ENCODE measurements around the gene TRIP13.
A peak's percentile ranks its signal among the peaks of the same experiment; 100 is the strongest.

Gene TRIP13

DNA sequence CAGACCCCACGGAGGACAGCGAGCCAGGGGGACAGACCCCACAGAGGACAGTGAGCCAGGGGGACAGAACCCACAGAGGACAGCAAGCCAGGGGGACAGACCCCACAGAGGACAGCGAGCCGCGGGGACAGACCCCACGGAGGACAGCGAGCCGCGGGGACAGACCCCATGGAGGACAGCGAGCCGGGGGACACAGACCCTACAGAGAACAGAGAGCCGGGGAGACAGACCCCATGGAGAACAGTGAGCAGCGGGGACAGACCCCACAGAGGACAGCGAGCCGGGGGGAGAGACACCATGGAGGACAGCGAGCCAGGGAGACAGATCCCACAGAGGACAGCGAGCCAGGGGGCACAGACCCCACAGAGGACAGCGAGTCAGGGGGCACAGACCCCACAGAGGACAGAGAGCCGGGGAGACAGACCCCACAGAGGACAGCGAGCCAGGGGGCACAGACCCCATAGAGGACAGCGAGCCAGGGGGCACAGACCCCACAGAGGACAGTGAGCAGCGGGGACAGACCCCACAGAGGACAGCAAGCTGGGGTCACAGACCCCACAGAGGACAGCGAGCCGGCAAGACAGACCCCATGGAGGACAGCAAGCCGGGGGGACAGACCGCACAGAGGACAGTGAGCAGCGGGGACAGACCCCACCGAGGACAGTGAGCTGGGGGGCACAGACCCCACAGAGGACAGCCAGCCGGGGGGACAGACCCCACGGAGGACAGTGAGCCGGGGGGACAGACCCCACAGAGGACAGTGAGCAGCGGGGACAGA lies 37.5 kb upstream of the TRIP13 start:
- no peak for DNase-seq (ENCODE audit: low spot score)

DNA sequence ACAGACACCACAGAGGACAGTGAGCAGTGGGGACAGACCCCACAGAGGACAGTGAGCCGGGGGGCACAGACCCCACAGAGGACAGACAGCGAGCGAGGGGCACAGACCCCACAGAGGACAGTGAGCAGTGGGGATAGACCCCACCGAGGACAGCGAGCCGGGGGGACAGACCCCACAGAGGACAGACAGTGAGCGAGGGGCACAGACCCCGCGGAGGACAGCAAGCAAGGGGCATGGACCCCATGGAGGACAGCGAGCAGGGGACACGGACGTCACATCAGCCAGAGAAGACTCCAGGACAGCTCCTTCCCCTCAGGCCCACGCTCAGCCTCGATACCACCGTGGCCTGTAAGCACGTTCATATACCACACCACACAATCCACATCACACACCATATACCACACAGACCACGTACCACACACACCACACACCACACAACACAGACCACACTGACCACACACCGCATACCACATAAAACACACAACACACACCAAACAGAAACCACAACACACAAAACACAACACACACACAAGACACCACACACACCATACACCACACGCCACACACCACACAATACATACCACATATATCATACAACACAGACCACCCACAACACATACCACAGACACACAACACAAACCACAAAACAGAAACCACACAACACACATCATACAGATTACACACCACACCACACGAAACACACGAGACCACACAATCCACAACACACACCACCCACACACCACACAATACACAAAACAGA lies 36.7 kb upstream of the TRIP13 start:
- DNase-seq (ENCODE audit: low spot score) = no peak

- no peak for DNase-seq (ENCODE audit: low spot score)
Observed at GRCh38 chr5:856531-857425, 35.9 kb upstream of the TRIP13 start.

- no peak for DNase-seq (ENCODE audit: low spot score)
Observed at GRCh38 chr5:858726-859125, 34.0 kb upstream of the TRIP13 start.

GRCh38 chr5:859391-859790 lies 33.3 kb upstream of the TRIP13 start:
- DNase-seq (ENCODE audit: low spot score) = no peak

DNA sequence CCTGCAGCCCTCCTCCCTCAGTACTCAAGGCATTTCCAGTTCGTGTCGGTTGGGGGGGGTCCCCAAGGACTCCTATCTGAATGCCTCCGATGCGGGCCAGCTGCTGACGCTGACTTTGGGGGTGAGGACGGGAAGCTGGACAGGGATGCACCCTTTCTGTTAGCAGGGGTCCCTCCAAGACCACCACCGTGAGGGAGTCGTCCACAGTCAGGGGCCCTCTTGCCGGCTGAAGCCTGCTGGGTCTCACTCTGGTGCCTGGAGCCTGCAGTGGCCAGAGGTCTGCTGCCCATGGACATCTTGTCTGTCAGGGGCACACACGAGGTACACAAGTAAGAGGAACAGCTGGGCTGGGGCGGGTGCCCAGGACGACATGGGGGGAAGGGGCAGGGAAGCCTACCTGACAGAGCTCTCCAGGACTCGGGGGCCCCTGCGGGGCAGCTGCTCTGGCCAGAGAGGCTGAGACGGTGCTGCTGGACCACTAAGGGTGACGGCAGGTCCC lies 32.8 kb upstream of the TRIP13 start:
- DNase-seq (ENCODE audit: low spot score) = no peak

- no peak for DNase-seq (ENCODE audit: low spot score)
Observed at GRCh38 chr5:860506-861150, 32.1 kb upstream of the TRIP13 start.

DNA sequence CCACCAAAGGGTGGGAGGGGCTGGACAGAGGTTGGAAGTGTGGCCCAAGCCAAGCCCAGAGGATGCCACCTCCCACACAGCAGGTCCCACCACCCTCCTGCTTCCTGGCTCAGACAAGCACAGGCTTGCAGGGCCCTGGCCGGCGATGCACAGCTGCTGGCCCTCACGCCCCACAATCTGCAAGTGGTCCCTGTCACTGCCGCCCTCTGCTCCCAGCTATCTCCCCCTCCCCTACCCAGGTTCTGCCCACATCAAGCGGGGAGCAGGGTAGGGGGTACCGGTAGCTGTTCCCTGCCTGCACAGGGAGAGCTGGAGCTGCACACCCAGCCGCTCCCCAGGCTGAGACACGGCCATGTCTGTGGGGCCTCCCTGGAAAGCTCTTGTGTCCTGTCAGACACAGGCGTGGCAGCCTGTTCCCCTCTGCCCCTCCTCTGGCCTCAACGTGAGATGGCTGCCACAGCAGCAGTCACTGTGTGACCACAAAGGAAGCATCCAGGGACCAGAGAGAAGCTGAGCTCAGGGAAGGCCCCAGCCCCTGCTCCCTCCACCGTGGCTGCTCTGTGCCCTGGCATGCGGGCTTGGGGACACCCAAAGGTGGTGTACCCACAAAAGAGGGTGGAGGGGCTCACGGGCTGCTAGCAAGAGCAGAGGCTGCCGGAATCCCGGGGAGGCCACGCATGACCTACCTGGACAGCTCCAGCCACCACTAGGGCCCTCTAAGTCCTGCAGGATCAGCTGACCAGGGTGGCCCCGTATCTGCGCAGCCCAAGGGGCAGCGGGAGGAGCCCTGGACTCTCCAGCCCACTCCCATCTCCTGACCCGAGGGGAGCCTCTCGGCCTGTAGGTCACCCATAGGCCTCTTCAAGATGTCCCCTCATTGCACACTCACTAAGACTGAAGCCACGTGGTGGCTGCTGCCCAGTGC lies 31.0 kb upstream of the TRIP13 start:
- DNase-seq (ENCODE audit: low spot score) = no peak

GRCh38 chr5:862367-863243 lies 30.1 kb upstream of the TRIP13 start:
- no peak for DNase-seq (ENCODE audit: low spot score)

DNA sequence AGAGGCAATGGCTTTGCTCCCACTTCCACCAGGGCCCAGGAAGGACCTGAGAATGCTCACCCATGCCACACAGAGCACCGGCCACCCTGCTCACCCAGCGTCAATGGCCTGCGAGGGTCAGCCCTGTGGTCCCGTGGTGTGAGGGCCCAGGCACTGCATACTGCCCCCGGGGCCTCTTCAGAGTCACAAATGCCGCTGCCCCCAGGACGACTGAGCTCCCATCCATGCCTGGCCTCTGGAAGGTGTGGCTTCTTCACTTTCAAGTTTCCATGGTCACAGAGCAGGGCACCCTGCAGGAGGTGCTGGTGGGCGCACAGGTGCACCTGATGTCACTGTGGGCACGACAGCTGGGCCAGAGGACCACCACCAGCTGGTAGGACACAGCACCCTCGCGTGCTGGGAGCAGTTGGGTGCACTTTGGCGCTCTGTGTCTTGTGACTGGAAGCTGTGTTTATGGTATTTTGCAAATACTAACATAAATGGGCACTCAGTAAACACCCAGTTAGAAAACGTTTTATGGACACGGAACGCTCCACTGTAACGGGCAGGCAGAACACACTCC lies 29.4 kb upstream of the TRIP13 start:
- DNase-seq (ENCODE audit: low spot score) = no peak

- no peak for DNase-seq (ENCODE audit: low spot score)
Observed at GRCh38 chr5:864492-865167, 28.1 kb upstream of the TRIP13 start.

- DNase-seq (ENCODE audit: low spot score) = no peak
Observed at GRCh38 chr5:865168-865521, 27.5 kb upstream of the TRIP13 start.

DNA sequence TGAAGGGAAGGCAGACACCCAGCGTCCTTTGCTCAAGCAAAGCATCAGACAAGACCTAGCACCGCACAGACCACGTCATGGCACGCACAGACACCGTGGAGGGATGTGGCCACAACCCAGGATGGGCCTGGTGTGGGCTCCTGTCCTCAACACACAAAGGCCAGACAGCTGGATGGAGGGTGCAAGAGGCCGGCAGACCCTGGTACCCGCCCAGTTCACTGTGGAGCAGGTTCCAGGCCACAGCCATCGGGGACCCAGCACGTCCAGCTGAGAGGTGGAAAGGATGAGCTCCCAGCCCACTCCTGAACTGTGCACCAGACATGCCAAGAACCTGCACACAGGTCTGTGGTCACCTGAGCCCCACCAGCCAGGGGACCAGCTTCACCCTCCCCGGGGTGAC lies 26.9 kb upstream of the TRIP13 start:
- no peak for DNase-seq (ENCODE audit: low spot score)

DNA sequence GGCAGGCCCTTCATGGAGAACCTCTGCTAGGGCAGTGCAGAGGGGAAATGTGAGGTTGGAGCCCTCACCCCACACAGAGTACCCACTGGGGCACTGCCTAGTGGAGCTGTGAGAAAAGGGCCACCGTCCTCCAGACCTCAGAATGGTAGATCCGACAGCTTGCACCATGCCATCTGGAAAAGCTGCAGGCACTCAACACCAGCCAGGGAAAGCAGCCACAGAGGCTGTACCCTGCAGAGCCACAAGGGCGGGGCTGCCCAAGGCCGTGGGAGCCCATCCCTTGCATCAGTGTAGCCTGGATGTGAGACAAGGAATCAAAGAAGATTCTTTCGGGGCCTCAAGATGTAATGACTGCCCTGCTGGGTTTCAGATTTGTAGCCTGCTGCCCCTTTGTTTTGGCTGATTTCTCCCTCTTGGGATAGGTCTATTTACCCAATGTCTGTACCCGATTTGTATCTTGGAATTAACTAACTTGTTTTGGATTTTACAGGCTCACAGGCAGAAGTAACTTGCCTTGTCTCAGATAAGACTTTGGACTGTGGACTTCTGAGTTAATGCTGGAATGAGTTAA lies 25.3 kb upstream of the TRIP13 start:
- DNase-seq (ENCODE audit: low spot score) = no peak

DNA sequence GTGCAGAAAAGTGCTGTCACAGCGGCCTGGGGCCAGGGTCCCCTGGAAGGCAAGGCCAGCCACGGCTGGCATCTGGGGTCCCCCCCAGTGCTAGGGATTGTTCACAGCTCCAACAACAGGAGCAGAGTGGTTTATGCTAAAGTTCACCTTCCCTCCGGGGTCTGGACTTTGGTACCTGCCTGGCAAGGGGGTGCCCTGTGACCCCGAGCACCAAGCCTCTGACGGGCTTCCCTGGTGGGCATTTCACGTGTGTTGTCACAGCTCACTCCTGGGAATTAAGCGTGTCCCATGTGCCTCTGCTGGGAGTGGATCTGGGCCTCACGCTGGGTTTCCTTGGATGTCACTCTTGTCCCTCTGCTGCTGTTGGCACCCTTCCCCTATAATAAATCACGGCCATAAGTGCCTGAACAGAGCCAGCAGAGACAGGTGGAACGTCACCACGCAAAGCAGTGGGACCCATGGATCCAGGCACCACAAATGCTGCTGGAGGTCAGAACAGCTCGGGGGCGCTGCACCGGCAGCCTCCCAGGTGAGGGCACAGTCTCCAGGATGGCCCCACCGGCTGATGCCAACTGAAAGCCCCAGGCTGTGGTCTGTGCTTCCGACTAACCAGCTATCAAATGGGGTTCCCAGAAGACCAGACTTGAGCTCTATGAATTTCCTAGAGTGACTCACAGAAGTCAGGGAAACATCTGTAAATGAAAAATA lies 24.1 kb upstream of the TRIP13 start:
- DNase-seq (ENCODE audit: low spot score) = no peak

DNA sequence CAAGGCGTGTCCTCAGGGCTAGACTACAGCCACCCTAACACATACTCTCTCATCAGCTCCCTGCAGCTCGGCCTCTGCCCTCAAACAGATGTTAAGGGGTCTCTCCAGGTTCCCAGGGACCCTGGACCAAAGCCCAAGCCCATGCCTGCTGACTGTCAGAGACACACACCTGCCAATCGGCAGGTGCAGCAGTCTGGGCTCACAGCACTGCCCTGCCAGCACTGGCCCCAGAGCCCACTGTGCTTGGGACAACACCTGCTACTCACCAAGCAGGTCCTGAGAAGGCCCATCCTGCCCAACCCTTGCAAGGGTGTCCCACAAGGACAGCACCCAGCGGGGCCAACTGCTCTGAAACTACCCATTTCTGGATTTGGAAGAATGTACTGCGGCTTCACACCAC lies 21.7 kb upstream of the TRIP13 start:
- DNase-seq (ENCODE audit: low spot score) = no peak

- DNase-seq (ENCODE audit: low spot score) = peak; percentile 4
Observed at GRCh38 chr5:871596-872298, 20.9 kb upstream of the TRIP13 start.

Measured in iPS-NIHi11 (cell line).